WTC11 (cell line): ENCODE results near the gene SUV39H2. TPM values are rescaled to one million over a fixed set of nuclear protein-coding genes. Genes with fewer than 3 reads are reported as not detected.
A peak's percentile ranks its signal among the peaks of the same experiment; 100 is the strongest.

Source experiments
- ATAC-seq: fragments of 200-7000 bp; cut with Tn5 transposase; 2 replicates; pipeline ENCODE4 v1.10.0; 2021; ENCODE audit warnings: mild to moderate bottlenecking, moderate library complexity
- CTCF ChIA-PET: fragments of 300-600 bp; sonication (Branson Sonifier 250); formaldehyde crosslinking; loops from one replicate; lab custom pipeline; 2021; ENCODE audit warnings: antibody characterized with exemption; lab: Charles Lee
- POLR2A ChIA-PET: fragments of 350-600 bp; sonication (Branson Sonifier 250); formaldehyde crosslinking; loops from one replicate; lab custom pipeline; 2021; ENCODE audit warnings: antibody characterized with exemption; lab: Charles Lee
- DNase-seq: peaks from one replicate; pipeline ENCODE4 v3.0.0; 2021; ENCODE audit warnings: low spot score
- H3K27ac Mint-ChIP-seq: 2 replicates; pipeline ENCODE4 v1.8.0; 2021; ENCODE audit warnings: mixed read lengths
- H3K27me3 Mint-ChIP-seq: 2 replicates; pipeline ENCODE4 v1.8.0; 2021; ENCODE audit warnings: low read depth, mild to moderate bottlenecking, moderate library complexity, mixed read lengths
- H3K36me3 Mint-ChIP-seq: 2 replicates; pipeline ENCODE4 v1.8.0; 2021; ENCODE audit warnings: mixed read lengths
- H3K4me1 Mint-ChIP-seq: 2 replicates; pipeline ENCODE4 v1.8.0; 2022; ENCODE audit warnings: mixed read lengths
- H3K4me3 Mint-ChIP-seq: 2 replicates; pipeline ENCODE4 v1.8.0; 2021; ENCODE audit warnings: mild to moderate bottlenecking, moderate library complexity, mixed read lengths
- H3K9me3 Mint-ChIP-seq: 2 replicates; pipeline ENCODE4 v1.8.0; 2021; ENCODE audit warnings: mixed read lengths
- ARID4B ChIP-seq: sonication (generic); formaldehyde crosslinking; IDR thresholded peaks from 2 replicates; pipeline ENCODE4 v1.8.0; 2023; ENCODE audit warnings: missing genetic modification reagents, mild to moderate bottlenecking, borderline replicate concordance
- CREM ChIP-seq: sonication (generic); formaldehyde crosslinking; IDR thresholded peaks from 2 replicates; pipeline ENCODE4 v1.8.1; 2022; ENCODE audit warnings: mild to moderate bottlenecking, missing genetic modification reagents, moderate library complexity
- FOXP1 ChIP-seq: sonication (generic); formaldehyde crosslinking; IDR thresholded peaks from 2 replicates; pipeline ENCODE4 v1.8.0; 2022; ENCODE audit warnings: missing genetic modification reagents, mild to moderate bottlenecking, moderate library complexity, borderline replicate concordance
- GTF2I ChIP-seq: fragments of 250-450 bp; sonication (Bioruptor Pico); conservative IDR thresholded peaks from 2 replicates; pipeline ENCODE4 v1.4.0; 2021; ENCODE audit warnings: mild to moderate bottlenecking
- IRF2 ChIP-seq: sonication (generic); formaldehyde crosslinking; IDR thresholded peaks from 2 replicates; pipeline ENCODE4 v1.8.0; 2022; ENCODE audit warnings: low read depth, missing genetic modification reagents, borderline replicate concordance
- JAZF1 ChIP-seq: fragments of 250-450 bp; sonication (Bioruptor Pico); IDR thresholded peaks from 2 replicates; pipeline ENCODE4 v1.9.0; 2021; ENCODE audit warnings: moderate library complexity, mild to moderate bottlenecking, inconsistent platforms
- JUN ChIP-seq: sonication (generic); formaldehyde crosslinking; IDR thresholded peaks from 2 replicates; pipeline ENCODE4 v1.8.0; 2023; ENCODE audit warnings: mild to moderate bottlenecking, missing genetic modification reagents
- MLX ChIP-seq: sonication (generic); formaldehyde crosslinking; IDR thresholded peaks from 2 replicates; pipeline ENCODE4 v1.8.1; 2023; ENCODE audit warnings: mild to moderate bottlenecking, missing genetic modification reagents, moderate library complexity
- NFE2L1 ChIP-seq: sonication (generic); formaldehyde crosslinking; IDR thresholded peaks from 2 replicates; pipeline ENCODE4 v1.8.1; 2023; ENCODE audit warnings: missing genetic modification reagents
- NR3C1 ChIP-seq: sonication (generic); formaldehyde crosslinking; conservative IDR thresholded peaks from 2 replicates; pipeline ENCODE4 v1.8.1; 2023; ENCODE audit warnings: low read depth, mild to moderate bottlenecking, missing genetic modification reagents
- OVOL2 ChIP-seq: fragments of 250-450 bp; sonication (Bioruptor Pico); IDR thresholded peaks from 2 replicates; pipeline ENCODE4 v1.9.0; 2021; ENCODE audit warnings: mild to moderate bottlenecking, borderline replicate concordance
- PRRX2 ChIP-seq: fragments of 250-450 bp; sonication (Bioruptor Pico); IDR thresholded peaks from 2 replicates; pipeline ENCODE4 v1.8.0; 2021; ENCODE audit warnings: mild to moderate bottlenecking
- RORB ChIP-seq: fragments of 250-450 bp; sonication (Bioruptor Pico); IDR thresholded peaks from 2 replicates; pipeline ENCODE4 v1.9.0; 2021; ENCODE audit warnings: mild to moderate bottlenecking
- TP53 ChIP-seq: sonication (generic); formaldehyde crosslinking; IDR thresholded peaks from 2 replicates; pipeline ENCODE4 v1.8.1; 2023; ENCODE audit warnings: mild to moderate bottlenecking, missing genetic modification reagents
- USF1 ChIP-seq: sonication (generic); formaldehyde crosslinking; IDR thresholded peaks from 2 replicates; pipeline ENCODE4 v1.8.0; 2022; ENCODE audit warnings: mild to moderate bottlenecking, missing genetic modification reagents
- USF2 ChIP-seq: sonication (generic); formaldehyde crosslinking; IDR thresholded peaks from 2 replicates; pipeline ENCODE4 v1.8.1; 2023; ENCODE audit warnings: mild to moderate bottlenecking, missing genetic modification reagents, moderate library complexity
- ZNF121 ChIP-seq: sonication (generic); formaldehyde crosslinking; IDR thresholded peaks from 2 replicates; pipeline ENCODE4 v1.8.0; 2023; ENCODE audit warnings: missing genetic modification reagents
- ZNF138 ChIP-seq: sonication (generic); formaldehyde crosslinking; conservative IDR thresholded peaks from 2 replicates; pipeline ENCODE4 v1.8.1; 2022; ENCODE audit warnings: mild to moderate bottlenecking, moderate library complexity, missing genetic modification reagents
- ZNF425 ChIP-seq: fragments of 250-450 bp; sonication (Bioruptor Pico); conservative IDR thresholded peaks from 2 replicates; pipeline ENCODE4 v1.9.0; 2021; ENCODE audit warnings: mild to moderate bottlenecking
- total RNA-seq: library from RNA; stranded (reverse); gene quantifications from 3 replicates; pipeline ENCODE4 v1.2.3, GENCODE V29; 2021

SUV39H2 gene
- total RNA-seq, 1 experiment from 2014 or later = 41.4 TPM

GRCh38 chr10:14838582-14839304 is 39.9 kb upstream of the SUV39H2 start:
- ChIA-PET POLR2A (interaction anchor here (0.5 to 2.6 kb wide), 9 partner anchors 15 to 654 kb away, joined by 3 to 75 read pairs (median 6); partner anchors contain the start of genes DCLRE1C, MEIG1, NMT2 and SUV39H2), CTCF (interaction anchor here (0.7 to 3.2 kb wide), 13 partner anchors 15 to 594 kb away, joined by 3 to 26 read pairs (median 4); partner anchors contain the start of genes DCLRE1C, MEIG1 and SUV39H2)
- TF ChIP-seq ARID4B (CRISPR knock-in tag) (no peak; the same call in 1 of the 2 replicates), TP53 (CRISPR knock-in tag) (0 out of 2 replicates have a peak, but pooled peaks have one; percentile 5), NFE2L1 (no peak), ZNF425 (CRISPR knock-in tag) (no peak), JUN (CRISPR knock-in tag) (no peak), PRRX2 (CRISPR knock-in tag) (no peak), FOXP1 (CRISPR knock-in tag) (peak; percentile 9; the same call in 1 of the 2 replicates), OVOL2 (CRISPR knock-in tag) (no peak), MLX (CRISPR knock-in tag) (no peak), ZNF121 (CRISPR knock-in tag) (peak; percentile 73; the same call in 1 of the 2 replicates), RORB (no peak), NR3C1 (CRISPR knock-in tag) (no peak), CREM (CRISPR knock-in tag) (0 out of 2 replicates have a peak, but pooled peaks have one; percentile 4)
- ATAC-seq (peak; percentile 1; the same call in 1 of the 2 replicates), DNase-seq (peak; percentile 64)
- H3K36me3 Mint-ChIP-seq = peaks cover 37% of the 10 kb centered on the region
- peak overlapping the region; percentile 89 for H3K27ac Mint-ChIP-seq
- H3K4me1 Mint-ChIP-seq = peaks cover 24% of the 10 kb centered on the region
- peak overlapping the region; percentile 91 for H3K4me3 Mint-ChIP-seq
- no peaks in the 10 kb centered on the region for H3K9me3 Mint-ChIP-seq
- H3K27me3 Mint-ChIP-seq = no peaks in the 10 kb centered on the region

- Mint-ChIP-seq H3K4me1 (peaks cover 23% of the 10 kb centered on the region), H3K9me3 (no peaks in the 10 kb centered on the region), H3K4me3 (peak overlapping the region; percentile 91), H3K36me3 (peaks cover 42% of the 10 kb centered on the region), H3K27me3 (no peaks in the 10 kb centered on the region), H3K27ac (peak overlapping the region; percentile 89)
- no peak for DNase-seq
- ChIA-PET CTCF (interaction anchor here (0.7 to 3.2 kb wide), 5 partner anchors 39 to 595 kb away, joined by 3 to 26 read pairs (median 4); partner anchors contain the start of genes MEIG1 and SUV39H2), POLR2A (interaction anchor here (2.6 kb wide), 2 partner anchors 40 to 114 kb away, joined by 15 to 75 read pairs; partner anchors contain the start of genes DCLRE1C and SUV39H2)
- no peak for TF ChIP-seq ARID4B (CRISPR knock-in tag)
- no peak for TF ChIP-seq JAZF1 (CRISPR knock-in tag)
- TF ChIP-seq USF1 = 0 out of 2 replicates have a peak, but pooled peaks have one; percentile 14
- TF ChIP-seq IRF2 (CRISPR knock-in tag) = no peak
- no peak for TF ChIP-seq GTF2I (CRISPR knock-in tag)
- no peak for TF ChIP-seq ZNF138 (CRISPR knock-in tag)
- peak; percentile 45; the same call in 1 of the 2 replicates for TF ChIP-seq USF2 (CRISPR knock-in tag)
- ATAC-seq = no peak
Measured at GRCh38 chr10:14839305-14839695, 39.4 kb upstream of the SUV39H2 start.
